Esophagus (tissue), 2 donors: Measurements from ENCODE around the gene DPH5. TPM values are rescaled to one million over a fixed set of nuclear protein-coding genes. Genes with fewer than 3 reads are reported as not detected.
"Not testable (repeated sequence)": the region's sequence is repeated elsewhere in the genome, so short reads cannot be mapped to it uniquely, and the experiment has no call there.

ENCODE experiments used
- H3K27ac ChIP-seq, 2 donors: one replicate each; pipeline ENCODE4 v1.5.1; 2013; ENCODE audit warnings: low read depth in 2 of 2, mild to moderate bottlenecking in 2 of 2, inconsistent platforms in 1 of 2, low read length in 1 of 2, moderate library complexity in 1 of 2
- H3K27me3 ChIP-seq, 2 donors: one replicate each; pipeline ENCODE4 v1.6.1; 2013; ENCODE audit warnings: low read length in 2 of 2, control low read depth in 1 of 2, mild to moderate bottlenecking in 1 of 2; ENCODE audit not compliant: insufficient read depth in 2 of 2, control insufficient read depth in 1 of 2
- H3K36me3 ChIP-seq, 2 donors: one replicate each; pipeline ENCODE4 v1.6.1; 2013; ENCODE audit warnings: low read length in 1 of 2; ENCODE audit not compliant: control insufficient read depth in 2 of 2, insufficient read depth in 2 of 2
- H3K4me1 ChIP-seq, 2 donors: one replicate each; pipeline ENCODE4 v1.6.1; 2013; ENCODE audit warnings: low read length in 1 of 2; ENCODE audit not compliant: control insufficient read depth in 2 of 2, insufficient read depth in 2 of 2
- H3K4me3 ChIP-seq, 2 donors: one replicate each; pipeline ENCODE4 v1.5.1; 2013; ENCODE audit warnings: low read length in 2 of 2, mild to moderate bottlenecking in 2 of 2, low read depth in 1 of 2, moderate library complexity in 1 of 2
- H3K9me3 ChIP-seq, 2 donors: one replicate each; pipeline ENCODE4 v1.6.1; 2013; ENCODE audit warnings: mild to moderate bottlenecking in 2 of 2, low read depth in 1 of 2, low read length in 1 of 2, moderate library complexity in 1 of 2; ENCODE audit not compliant: control insufficient read depth in 2 of 2, insufficient read depth in 1 of 2
- WGBS, 2 donors: extraction: QIAGEN DNeasy Blood & Tissue Kit; methylation state at CpG; one replicate each; pipeline ENCODE4 v1.1.7; 2013; 5-methylcytosine and 5-hydroxymethylcytosine counted together
- polyA plus RNA-seq, 2 donors: library from polyadenylated mRNA; stranded (reverse); fragments of 200-250 nt; gene quantifications; one replicate each; pipeline ENCODE4 v1.2.3, GENCODE V29; 2013
- donor health status: healthy with polysubstance abuse.
- donor health status: Bipolar disorder and iron deficiency.

Gene DPH5, protein sequence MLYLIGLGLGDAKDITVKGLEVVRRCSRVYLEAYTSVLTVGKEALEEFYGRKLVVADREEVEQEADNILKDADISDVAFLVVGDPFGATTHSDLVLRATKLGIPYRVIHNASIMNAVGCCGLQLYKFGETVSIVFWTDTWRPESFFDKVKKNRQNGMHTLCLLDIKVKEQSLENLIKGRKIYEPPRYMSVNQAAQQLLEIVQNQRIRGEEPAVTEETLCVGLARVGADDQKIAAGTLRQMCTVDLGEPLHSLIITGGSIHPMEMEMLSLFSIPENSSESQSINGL
- 10 to 100 TPM; 18.3 to 19.5 TPM for polyA plus RNA-seq

DNA sequence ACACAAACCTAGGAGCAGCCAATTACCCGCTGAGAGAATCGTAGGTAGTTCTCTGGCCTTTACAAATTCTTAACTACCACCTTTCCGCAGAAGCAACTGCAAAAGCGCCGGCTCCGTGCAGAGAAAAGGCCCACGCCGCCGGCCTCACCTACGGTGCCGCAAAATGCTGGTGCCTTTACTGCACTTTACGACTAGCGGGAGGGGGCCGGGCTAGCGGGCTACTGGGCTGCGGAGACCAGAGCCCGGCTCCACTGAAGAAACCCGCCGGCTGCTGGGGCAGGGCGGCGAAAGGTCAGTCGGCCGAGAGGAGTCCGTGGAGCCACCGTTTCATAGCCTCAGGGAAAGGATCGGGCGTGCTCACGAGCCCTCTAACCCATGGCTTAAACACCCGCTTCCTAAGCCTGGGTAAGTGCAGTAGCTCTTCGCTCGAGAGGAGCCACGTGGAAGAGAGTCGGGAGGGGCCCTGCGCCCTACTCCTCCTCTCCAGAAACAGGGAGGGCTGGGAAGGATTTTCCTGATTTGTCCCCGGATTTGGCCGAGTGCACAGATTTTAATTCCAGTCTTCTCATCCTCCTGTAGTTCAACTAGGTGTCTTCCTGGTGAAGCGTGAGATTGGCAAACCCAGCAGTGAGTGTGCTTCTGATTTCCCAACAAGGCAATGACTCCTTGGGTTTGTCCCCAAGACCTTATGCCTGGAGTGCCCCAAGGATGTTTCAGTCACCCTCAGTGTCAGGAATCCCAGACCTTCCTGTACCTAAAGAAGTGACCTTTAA, at the start of gene DPH5:
DPH5 (minus strand) TSS at position 128 of the 773 bp plus-strand sequence. CDS start 341 bp downstream, outside the sequence.
- H3K27ac ChIP-seq, result peak within 1 kb of the TSS; percentile 81 to 83
- no peaks in the 10 kb centered on the region for H3K27me3 ChIP-seq
- H3K9me3 ChIP-seq, result no peaks in the 10 kb centered on the region
- 0 to 1% methylated on average over 37 of the region's 37 CpGs for WGBS, 2 donors
- H3K4me3 ChIP-seq, result peak within 1 kb of the TSS; percentile 69 to 73
- H3K36me3 ChIP-seq, result no peaks in the 10 kb centered on the region
- no peaks in the 10 kb centered on the region for H3K4me1 ChIP-seq

GRCh38 chr1:101073836-101074235, 48.3 kb upstream of the DPH5 start:
- no peak overlapping the region for H3K4me3 ChIP-seq
- H3K27me3 ChIP-seq, result no peaks in the 10 kb centered on the region
- H3K9me3 ChIP-seq, result no peaks in the 10 kb centered on the region
- no peak overlapping the region for H3K27ac ChIP-seq
- peaks cover 0 to 3% of the 10 kb centered on the region in 2 donors for H3K36me3 ChIP-seq
- WGBS, 2 donors, result 89 to 90% methylated on average over 2 of the region's 2 CpGs
- H3K4me1 ChIP-seq, result no peaks in the 10 kb centered on the region

DNA sequence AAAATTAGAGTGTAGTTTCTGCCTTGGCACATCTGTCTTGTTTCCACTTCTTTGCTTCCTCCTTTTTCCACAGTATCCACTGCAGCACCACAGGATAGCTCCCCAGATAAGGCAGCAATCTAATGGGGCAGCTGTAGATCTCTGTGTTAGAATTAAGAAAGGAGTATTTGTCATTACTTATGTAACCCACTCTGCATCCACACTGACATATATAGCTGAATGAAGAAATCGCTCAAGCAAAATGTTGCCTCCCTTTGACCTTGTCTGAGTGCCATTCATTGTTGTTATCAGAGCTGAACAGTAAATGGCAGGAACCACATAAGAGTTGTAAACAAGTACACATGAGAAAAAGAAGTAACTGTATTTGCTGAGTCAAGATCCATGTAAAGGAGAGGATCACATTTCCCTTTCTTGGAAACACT, 45.9 kb upstream of the DPH5 start:
- H3K27ac ChIP-seq, result no peak overlapping the region
- H3K36me3 ChIP-seq, result peaks cover 0 to 3% of the 10 kb centered on the region in 2 donors
- H3K27me3 ChIP-seq, result no peaks in the 10 kb centered on the region
- no peaks in the 10 kb centered on the region for H3K4me1 ChIP-seq
- no peak overlapping the region for H3K4me3 ChIP-seq
- 43 to 65% methylated on average over 1 of the region's 1 CpG for WGBS, 2 donors
- H3K9me3 ChIP-seq, result no peaks in the 10 kb centered on the region

DNA sequence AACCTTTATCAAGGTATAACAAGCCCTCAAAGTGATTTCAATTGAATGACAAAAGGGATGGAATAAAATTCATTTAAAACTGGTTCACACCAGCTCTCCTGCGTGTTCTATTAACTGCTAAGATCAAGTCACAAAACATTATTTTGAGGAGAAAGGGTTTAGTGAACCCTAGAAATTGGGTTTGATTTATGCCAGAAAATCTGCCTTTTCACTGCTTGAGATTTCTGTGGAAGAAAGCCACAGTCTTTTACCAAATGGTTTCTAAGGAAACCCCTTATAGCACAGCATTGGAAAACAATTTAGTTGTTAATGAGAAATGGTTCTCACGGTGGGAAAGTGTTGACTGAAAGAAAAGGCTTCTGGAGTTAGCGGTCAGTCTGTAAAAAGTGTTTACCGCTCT, 43.6 kb upstream of the DPH5 start:
- Histone ChIP-seq H3K36me3 (no peaks in the 10 kb centered on the region), H3K27me3 (no peaks in the 10 kb centered on the region), H3K9me3 (no peaks in the 10 kb centered on the region), H3K4me3 (no peak overlapping the region), H3K4me1 (no peaks in the 10 kb centered on the region), H3K27ac (no peak overlapping the region)
- 83 to 84% methylated on average over 4 of the region's 4 CpGs for WGBS, 2 donors

- not testable (repeated sequence) for H3K4me1 ChIP-seq, H3K27me3 ChIP-seq, H3K4me3 ChIP-seq, H3K9me3 ChIP-seq, H3K36me3 ChIP-seq, H3K27ac ChIP-seq
- 94% methylated on average over 1 of the region's 1 CpG for WGBS, 2 donors
Observed at GRCh38 chr1:101066937-101067335, 41.4 kb upstream of the DPH5 start.

- H3K4me1 ChIP-seq, result no peaks in the 10 kb centered on the region
Observed at GRCh38 chr1:101066260-101066936, 40.8 kb upstream of the DPH5 start.

GRCh38 chr1:101065575-101065974, 40.0 kb upstream of the DPH5 start:
- H3K4me3 ChIP-seq, result no peak overlapping the region
- WGBS, 2 donors, result 84 to 91% methylated on average over 1 of the region's 1 CpG
- H3K4me1 ChIP-seq, result no peaks in the 10 kb centered on the region
- no peak overlapping the region for H3K27ac ChIP-seq
- H3K27me3 ChIP-seq, result no peaks in the 10 kb centered on the region
- H3K36me3 ChIP-seq, result no peaks in the 10 kb centered on the region
- H3K9me3 ChIP-seq, result no peaks in the 10 kb centered on the region

More at GRCh38 chr1:101066260-101066936, 40.8 kb upstream of the DPH5 start:
- Histone ChIP-seq H3K4me3 (no peak overlapping the region), H3K9me3 (no peaks in the 10 kb centered on the region), H3K27ac (no peak overlapping the region), H3K36me3 (no peaks in the 10 kb centered on the region), H3K27me3 (no peaks in the 10 kb centered on the region)

DNA sequence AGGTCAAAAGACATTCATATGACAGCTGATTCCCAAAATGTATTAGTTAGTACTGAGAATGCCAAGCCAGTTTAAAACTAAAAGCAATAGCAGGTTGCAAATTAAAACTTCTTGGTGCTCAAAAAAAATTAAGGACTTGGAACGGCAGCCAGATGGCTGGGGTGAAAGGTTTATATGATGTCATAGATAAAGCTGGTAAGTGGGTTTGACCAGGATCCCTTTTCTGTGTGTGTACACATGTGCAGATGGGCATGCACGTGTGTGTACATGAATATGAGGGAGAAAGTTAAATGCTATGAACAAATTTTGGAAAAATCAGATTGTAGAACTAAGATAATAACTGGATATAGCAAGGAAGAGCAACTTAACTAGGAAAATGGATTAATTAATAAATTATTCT, 39.1 kb upstream of the DPH5 start:
- 77 to 79% methylated on average over 2 of the region's 2 CpGs for WGBS, 2 donors
- Histone ChIP-seq H3K4me1 (no peaks in the 10 kb centered on the region), H3K9me3 (no peaks in the 10 kb centered on the region), H3K4me3 (no peak overlapping the region), H3K27me3 (no peaks in the 10 kb centered on the region), H3K27ac (no peak overlapping the region), H3K36me3 (no peaks in the 10 kb centered on the region)

- no peaks in the 10 kb centered on the region for H3K4me1 ChIP-seq
- H3K27ac ChIP-seq, result no peak overlapping the region
- H3K4me3 ChIP-seq, result no peak overlapping the region
- no peaks in the 10 kb centered on the region for H3K27me3 ChIP-seq
- H3K9me3 ChIP-seq, result no peaks in the 10 kb centered on the region
- 95 to 100% methylated on average over 1 of the region's 1 CpG for WGBS, 2 donors
- no peaks in the 10 kb centered on the region for H3K36me3 ChIP-seq
Observed at GRCh38 chr1:101060992-101061391, 35.4 kb upstream of the DPH5 start.
